Astrocyte of the cerebellum (primary cell): Measurements from ENCODE around the gene CCDC85A.

Source experiments
- DNase-seq: peaks from one replicate; pipeline ENCODE4 v3.0.0-alpha.2; 2011; ENCODE audit warnings: low read depth
- H3K4me3 ChIP-seq: 2 replicates; pipeline ENCODE4 v1.5.1; 2011; ENCODE audit warnings: mild to moderate bottlenecking, low read depth, low read length, moderate library complexity
- CTCF ChIP-seq: IDR thresholded peaks from 2 replicates; pipeline ENCODE4 v1.5.1; 2012; ENCODE audit warnings: low read length, low read depth, moderate library complexity, mild to moderate bottlenecking; ENCODE audit errors: missing control alignments
- in situ Hi-C: cut with HindIII; loops from 2 replicates; pipeline ENCODE4 v1.10.0; 2017; ENCODE audit warnings: low sequenced_read_pairs

The CCDC85A gene

GRCh38 chr2:56192664-56193305 is 9.0 kb downstream of the CCDC85A start:
- no peak for TF ChIP-seq CTCF
- in situ Hi-C loops, result loop anchor here (25.0 kb wide), 1 partner anchor 570 kb away; no protein-coding TSS in a partner anchor
- DNase-seq, result no peak
- no peak overlapping the region for H3K4me3 ChIP-seq

- no peak overlapping the region for H3K4me3 ChIP-seq
- in situ Hi-C loops, result loop anchor here (25.0 kb wide), 1 partner anchor 567 kb away; no protein-coding TSS in a partner anchor
- DNase-seq, result no peak
- TF ChIP-seq CTCF, result no peak
These were observed 11.8 kb downstream of the CCDC85A start for GRCh38 chr2:56195563-56195962.

GRCh38 chr2:56197816-56198215 is 14.0 kb downstream of the CCDC85A start:
- TF ChIP-seq CTCF, result no peak
- H3K4me3 ChIP-seq, result no peak overlapping the region
- no peak for DNase-seq
- in situ Hi-C loops, result loop anchor here (25.0 kb wide), 1 partner anchor 564 kb away; no protein-coding TSS in a partner anchor

- no peak overlapping the region for H3K4me3 ChIP-seq
- in situ Hi-C loops, result loop anchor here (25.0 kb wide), 1 partner anchor 563 kb away; no protein-coding TSS in a partner anchor
- TF ChIP-seq CTCF, result no peak
- DNase-seq, result no peak
These were observed 15.1 kb downstream of the CCDC85A start for GRCh38 chr2:56198936-56199335.

- in situ Hi-C loops, result loop anchor here (25.0 kb wide), 1 partner anchor 563 kb away; no protein-coding TSS in a partner anchor
- TF ChIP-seq CTCF, result no peak
- DNase-seq, result peak; percentile 29
- H3K4me3 ChIP-seq, result no peak overlapping the region
These were observed 15.7 kb downstream of the CCDC85A start for GRCh38 chr2:56199492-56199891.

- DNase-seq, result no peak
- H3K4me3 ChIP-seq, result no peak overlapping the region
- no peak for TF ChIP-seq CTCF
- in situ Hi-C loops, result no loop called here
These were observed 18.8 kb downstream of the CCDC85A start for GRCh38 chr2:56202381-56203121.
